ENCODE results near the gene LASP1.

- TF ChIP-seq CTCF (IDR thresholded peaks at IDR 0.05; ENCODE audit: low read depth, low read length) (no peak), POLR2A (IDR thresholded peaks at IDR 0.05; ENCODE audit: extremely low read depth, insufficient read length) (no peak), MYC (IDR thresholded peaks at IDR 0.05; ENCODE audit: low read depth, low read length) (no peak)
- TF ChIP-seq, protein P1, sequence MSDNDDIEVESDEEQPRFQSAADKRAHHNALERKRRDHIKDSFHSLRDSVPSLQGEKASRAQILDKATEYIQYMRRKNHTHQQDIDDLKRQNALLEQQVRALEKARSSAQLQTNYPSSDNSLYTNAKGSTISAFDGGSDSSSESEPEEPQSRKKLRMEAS (IDR thresholded peaks at IDR 0.05; ENCODE audit: low read depth, low read length), result no peak
Observed at GRCh38 chr17:38882870-38883269, 13.0 kb downstream of the LASP1 start.
